ENCODE data around the gene FJX1. TPM values are rescaled to one million over a fixed set of nuclear protein-coding genes. Genes with fewer than 3 reads are reported as not detected.

Gene FJX1
- polyA plus RNA-seq, 3 donors = 0.05 TPM; not detected in 2

DNA sequence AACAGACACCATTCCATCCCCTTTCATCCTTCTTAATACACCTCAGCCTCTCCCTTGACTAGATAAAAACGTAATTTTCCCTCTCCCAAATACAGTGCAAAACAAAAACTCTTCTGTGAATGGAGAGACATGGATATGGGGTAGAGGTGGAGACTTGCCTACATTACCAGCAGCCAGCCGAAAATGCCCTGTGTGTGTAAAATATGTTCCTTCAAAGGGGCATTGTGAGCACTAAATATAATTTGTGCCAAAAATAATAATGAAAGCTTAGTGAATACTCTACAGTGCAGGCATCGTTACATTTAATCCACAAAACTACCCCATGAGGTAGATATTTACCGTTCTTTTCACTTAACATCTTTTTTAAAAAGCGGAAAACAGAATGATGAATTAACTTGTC lies 43.3 kb downstream of the FJX1 start:
- TF ChIP-seq, protein P1, sequence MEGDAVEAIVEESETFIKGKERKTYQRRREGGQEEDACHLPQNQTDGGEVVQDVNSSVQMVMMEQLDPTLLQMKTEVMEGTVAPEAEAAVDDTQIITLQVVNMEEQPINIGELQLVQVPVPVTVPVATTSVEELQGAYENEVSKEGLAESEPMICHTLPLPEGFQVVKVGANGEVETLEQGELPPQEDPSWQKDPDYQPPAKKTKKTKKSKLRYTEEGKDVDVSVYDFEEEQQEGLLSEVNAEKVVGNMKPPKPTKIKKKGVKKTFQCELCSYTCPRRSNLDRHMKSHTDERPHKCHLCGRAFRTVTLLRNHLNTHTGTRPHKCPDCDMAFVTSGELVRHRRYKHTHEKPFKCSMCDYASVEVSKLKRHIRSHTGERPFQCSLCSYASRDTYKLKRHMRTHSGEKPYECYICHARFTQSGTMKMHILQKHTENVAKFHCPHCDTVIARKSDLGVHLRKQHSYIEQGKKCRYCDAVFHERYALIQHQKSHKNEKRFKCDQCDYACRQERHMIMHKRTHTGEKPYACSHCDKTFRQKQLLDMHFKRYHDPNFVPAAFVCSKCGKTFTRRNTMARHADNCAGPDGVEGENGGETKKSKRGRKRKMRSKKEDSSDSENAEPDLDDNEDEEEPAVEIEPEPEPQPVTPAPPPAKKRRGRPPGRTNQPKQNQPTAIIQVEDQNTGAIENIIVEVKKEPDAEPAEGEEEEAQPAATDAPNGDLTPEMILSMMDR (IDR thresholded peaks at IDR 0.05) = no peak
- peak overlapping the region in 1 of 2 donors; percentile 95 for H3K27ac ChIP-seq (ENCODE audit: low read depth in 1 of 2, low read length in 2 of 2)
- Mint-ChIP-seq H3K4me1 (peaks cover 30% of the 10 kb centered on the region), H3K9me3 (peaks cover 19 to 38% (median 36%) of the 10 kb centered on the region in 7 donors), H3K4me3 (peak overlapping the region; percentile 91 to 98), H3K36me3 (peaks cover 22 to 25% of the 10 kb centered on the region in 2 donors), H3K27me3 (ENCODE audit: low read depth in 3 of 3) (peaks cover 15 to 43% (median 36%) of the 10 kb centered on the region in 3 donors), H3K27ac (peak overlapping the region in 1 of 7 donors; percentile 0)
- H3K9me3 ChIP-seq (replicated peaks in 1 of 2; ENCODE audit: control insufficient read depth in 1 of 2, insufficient read depth in 1 of 2, low read length in 2 of 2) = peaks cover 16 to 18% of the 10 kb centered on the region in 2 donors
- DNase-seq = no peak
- peaks cover 33% of the 10 kb centered on the region for H3K79me2 ChIP-seq (ENCODE audit: insufficient read depth, low read length)
- no peaks in the 10 kb centered on the region for H3K36me3 ChIP-seq (replicated peaks in 1 of 2; ENCODE audit: control insufficient read depth in 1 of 2, insufficient read depth in 2 of 2, low read length in 2 of 2)
- peak overlapping the region; percentile 79 to 95 (median 92) for H3K4me3 ChIP-seq (replicated peaks in 1 of 3; ENCODE audit: low read depth in 2 of 3, low read length in 3 of 3)
- H2AFZ ChIP-seq (ENCODE audit: insufficient read depth, low read depth, low read length, poor library complexity, severe bottlenecking) = peak overlapping the region; percentile 96
- no peaks in the 10 kb centered on the region for H4K20me1 ChIP-seq (ENCODE audit: insufficient read depth, low read length)
- WGBS (ENCODE audit: insufficient coverage) = no CpG with 5 or more reads among the region's 5 CpGs
- H3K4me1 ChIP-seq (ENCODE audit: control insufficient read depth in 1 of 2, insufficient read depth in 2 of 2, low read length in 2 of 2) = peaks cover 20 to 23% of the 10 kb centered on the region in 2 donors
- peaks cover 13 to 23% of the 10 kb centered on the region in 2 donors for H3K27me3 ChIP-seq (ENCODE audit: control insufficient read depth in 2 of 2, insufficient read depth in 2 of 2, low read length in 2 of 2)
- peak overlapping the region; percentile 96 for H3K4me2 ChIP-seq (replicated peaks; ENCODE audit: extremely low read depth, low read length, poor library complexity, severe bottlenecking)
- H3K9ac ChIP-seq (ENCODE audit: insufficient read depth, low read length, poor library complexity, severe bottlenecking) = peak overlapping the region; percentile 96
- intact Hi-C loops (cut with micrococcal nuclease) = loop anchor here in 1 of 2 donors (5.0 kb wide), 1 partner anchor 486 kb away; no protein-coding TSS in a partner anchor

DNA sequence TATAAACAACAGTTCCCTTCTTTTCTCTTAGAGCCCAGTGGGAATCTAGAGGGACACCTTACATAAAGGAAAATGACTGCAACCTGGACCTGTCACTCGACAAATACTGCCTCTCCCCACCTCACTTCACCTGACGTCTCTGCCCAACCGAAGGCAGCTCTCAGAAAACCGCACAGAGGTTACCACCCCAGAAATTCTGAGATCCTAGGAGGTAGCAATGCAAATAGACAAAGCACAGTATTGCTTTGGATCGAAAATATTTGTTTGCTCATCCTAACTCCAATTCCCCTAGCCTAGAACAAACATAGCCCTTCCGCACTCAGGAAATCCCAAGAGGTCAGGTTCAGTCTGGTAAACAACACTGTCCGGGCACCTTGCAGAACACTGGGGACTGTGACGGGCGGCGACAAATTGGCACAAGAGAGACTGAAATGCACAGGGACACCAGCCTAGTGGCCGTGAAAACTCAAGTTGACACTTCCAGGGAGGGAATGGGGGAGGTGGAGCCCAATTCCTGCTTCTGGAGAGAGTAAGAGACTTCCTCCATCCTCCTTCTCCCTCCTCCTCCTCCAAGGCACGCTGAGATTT lies 43.9 kb downstream of the FJX1 start:
- H2AFZ ChIP-seq (ENCODE audit: insufficient read depth, low read depth, low read length, poor library complexity, severe bottlenecking) = peak overlapping the region; percentile 96
- Mint-ChIP-seq H3K36me3 (peaks cover 25 to 28% of the 10 kb centered on the region in 2 donors), H3K4me3 (peak overlapping the region; percentile 91 to 98), H3K9me3 (peaks cover 20 to 42% (median 40%) of the 10 kb centered on the region in 7 donors), H3K27ac (peak overlapping the region; percentile 92 to 99 (median 99)), H3K27me3 (ENCODE audit: low read depth in 3 of 3) (peaks cover 15 to 39% (median 34%) of the 10 kb centered on the region in 3 donors), H3K4me1 (peaks cover 30% of the 10 kb centered on the region)
- peak overlapping the region; percentile 96 for H3K4me2 ChIP-seq (replicated peaks; ENCODE audit: extremely low read depth, low read length, poor library complexity, severe bottlenecking)
- H3K4me3 ChIP-seq (replicated peaks in 1 of 3; ENCODE audit: low read depth in 2 of 3, low read length in 3 of 3) = peak overlapping the region; percentile 79 to 95 (median 92)
- H3K9me3 ChIP-seq (replicated peaks in 1 of 2; ENCODE audit: control insufficient read depth in 1 of 2, insufficient read depth in 1 of 2, low read length in 2 of 2) = peaks cover 19 to 21% of the 10 kb centered on the region in 2 donors
- H3K27me3 ChIP-seq (ENCODE audit: control insufficient read depth in 2 of 2, insufficient read depth in 2 of 2, low read length in 2 of 2) = peaks cover 10 to 23% of the 10 kb centered on the region in 2 donors
- TF ChIP-seq, protein P1 (IDR thresholded peaks at IDR 0.05) = no peak
- intact Hi-C loops (cut with micrococcal nuclease) = loop anchor here (2.0 to 5.0 kb wide), 2 partner anchors 485 to 627 kb away; partner anchors contain the start of gene COMMD9 (in 1 of the 2)
- H3K27ac ChIP-seq (ENCODE audit: low read depth in 1 of 2, low read length in 2 of 2) = peak overlapping the region; percentile 95 to 96
- peaks cover 39% of the 10 kb centered on the region for H3K79me2 ChIP-seq (ENCODE audit: insufficient read depth, low read length)
- no peak for DNase-seq
- 9% methylated on average over 9 of the region's 12 CpGs for WGBS (ENCODE audit: insufficient coverage)
- peaks cover 0 to under 1% of the 10 kb centered on the region in 2 donors for H3K36me3 ChIP-seq (replicated peaks in 1 of 2; ENCODE audit: control insufficient read depth in 1 of 2, insufficient read depth in 2 of 2, low read length in 2 of 2)
- peaks cover 20 to 23% of the 10 kb centered on the region in 2 donors for H3K4me1 ChIP-seq (ENCODE audit: control insufficient read depth in 1 of 2, insufficient read depth in 2 of 2, low read length in 2 of 2)
- peak overlapping the region; percentile 96 for H3K9ac ChIP-seq (ENCODE audit: insufficient read depth, low read length, poor library complexity, severe bottlenecking)
- peaks cover under 1% of the 10 kb centered on the region for H4K20me1 ChIP-seq (ENCODE audit: insufficient read depth, low read length)

All from CD14-positive monocyte (primary cell).